ENCODE measurements around the gene NDFIP2.

DNA sequence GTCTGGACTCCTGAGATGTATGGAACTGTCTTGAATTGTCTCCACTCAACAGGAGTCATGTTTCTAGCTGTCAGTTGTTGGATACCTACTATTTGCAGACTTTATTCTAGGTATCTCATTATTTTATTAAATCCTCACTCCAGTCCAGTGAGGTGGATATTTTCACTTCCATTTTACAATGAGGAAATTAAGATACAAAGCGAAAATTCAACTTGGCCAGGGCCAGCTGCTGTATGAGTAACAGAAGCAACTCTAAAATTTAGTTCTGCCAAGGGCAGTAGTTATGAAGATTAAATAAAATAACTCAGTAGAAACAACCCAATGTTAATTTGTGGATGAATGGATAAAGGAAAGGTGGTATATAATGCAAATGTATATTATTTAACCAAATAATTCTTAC, 12.6 kb upstream of the NDFIP2 start:
- TF ChIP-seq, protein P1, sequence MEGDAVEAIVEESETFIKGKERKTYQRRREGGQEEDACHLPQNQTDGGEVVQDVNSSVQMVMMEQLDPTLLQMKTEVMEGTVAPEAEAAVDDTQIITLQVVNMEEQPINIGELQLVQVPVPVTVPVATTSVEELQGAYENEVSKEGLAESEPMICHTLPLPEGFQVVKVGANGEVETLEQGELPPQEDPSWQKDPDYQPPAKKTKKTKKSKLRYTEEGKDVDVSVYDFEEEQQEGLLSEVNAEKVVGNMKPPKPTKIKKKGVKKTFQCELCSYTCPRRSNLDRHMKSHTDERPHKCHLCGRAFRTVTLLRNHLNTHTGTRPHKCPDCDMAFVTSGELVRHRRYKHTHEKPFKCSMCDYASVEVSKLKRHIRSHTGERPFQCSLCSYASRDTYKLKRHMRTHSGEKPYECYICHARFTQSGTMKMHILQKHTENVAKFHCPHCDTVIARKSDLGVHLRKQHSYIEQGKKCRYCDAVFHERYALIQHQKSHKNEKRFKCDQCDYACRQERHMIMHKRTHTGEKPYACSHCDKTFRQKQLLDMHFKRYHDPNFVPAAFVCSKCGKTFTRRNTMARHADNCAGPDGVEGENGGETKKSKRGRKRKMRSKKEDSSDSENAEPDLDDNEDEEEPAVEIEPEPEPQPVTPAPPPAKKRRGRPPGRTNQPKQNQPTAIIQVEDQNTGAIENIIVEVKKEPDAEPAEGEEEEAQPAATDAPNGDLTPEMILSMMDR (IDR thresholded peaks at IDR 0.05; ENCODE audit: insufficient read depth, low read length, poor library complexity, severe bottlenecking): no peak
- no peak for TF ChIP-seq EZH2phosphoT487 (conservative IDR thresholded peaks at IDR 0.05; ENCODE audit: low read length)
